Measurements from ENCODE around the gene SCUBE1.

The SCUBE1 gene

DNA sequence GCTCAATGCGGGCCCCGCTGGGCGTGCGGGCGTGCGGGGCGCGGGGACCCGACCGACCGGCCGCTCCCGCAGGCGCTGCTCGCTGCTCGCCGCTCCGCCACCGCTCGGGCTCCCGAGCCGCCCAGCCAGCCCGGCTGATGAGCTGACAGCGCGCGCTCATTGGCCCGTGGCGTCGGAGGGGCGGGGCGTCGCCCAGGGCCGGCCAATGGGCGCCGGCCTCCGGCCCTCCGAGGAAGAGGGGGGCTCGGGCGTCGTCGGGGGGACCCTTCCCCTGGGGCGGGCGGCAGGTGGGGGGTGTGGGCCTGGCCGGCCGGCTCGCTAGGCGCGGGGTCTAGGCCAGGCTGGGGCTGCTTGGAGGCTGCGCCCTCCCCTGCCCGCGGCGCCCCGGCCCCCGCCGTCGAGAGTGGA, at the start of gene SCUBE1:
TSS of gene SCUBE1 (minus strand) at position 111 of the 408 bp plus-strand sequence. CDS start 111 bp downstream, outside the sequence.
- no peak for DNase-seq (ENCODE audit: low spot score)

GRCh38 chr22:43392385-43392989, 49.3 kb upstream of the SCUBE1 start:
- DNase-seq (ENCODE audit: low spot score), result no peak

- no peak for DNase-seq (ENCODE audit: low spot score)
Measured at GRCh38 chr22:43391306-43391705, 48.1 kb upstream of the SCUBE1 start.

DNA sequence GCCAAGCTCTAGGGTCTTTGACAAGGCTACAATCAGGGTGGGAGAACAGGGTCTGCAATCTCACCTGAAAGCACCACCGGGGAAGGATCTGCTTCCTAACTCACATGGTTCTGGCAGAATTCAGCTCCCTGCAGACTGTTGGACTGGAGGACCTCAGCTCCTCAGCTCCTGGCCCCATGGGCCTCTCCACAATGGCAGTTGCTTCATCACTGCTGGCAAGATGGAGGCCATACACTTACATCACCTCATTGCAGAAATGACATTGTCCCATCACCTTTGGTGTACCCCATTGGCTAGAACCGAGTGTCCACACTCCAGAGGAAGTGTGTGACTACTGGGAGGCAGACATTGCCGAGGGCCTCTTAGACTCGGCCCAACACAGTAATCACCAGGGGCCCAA, 47.7 kb upstream of the SCUBE1 start:
- no peak for DNase-seq (ENCODE audit: low spot score)

GRCh38 chr22:43390166-43390565, 47.0 kb upstream of the SCUBE1 start:
- DNase-seq (ENCODE audit: low spot score), result no peak

DNA sequence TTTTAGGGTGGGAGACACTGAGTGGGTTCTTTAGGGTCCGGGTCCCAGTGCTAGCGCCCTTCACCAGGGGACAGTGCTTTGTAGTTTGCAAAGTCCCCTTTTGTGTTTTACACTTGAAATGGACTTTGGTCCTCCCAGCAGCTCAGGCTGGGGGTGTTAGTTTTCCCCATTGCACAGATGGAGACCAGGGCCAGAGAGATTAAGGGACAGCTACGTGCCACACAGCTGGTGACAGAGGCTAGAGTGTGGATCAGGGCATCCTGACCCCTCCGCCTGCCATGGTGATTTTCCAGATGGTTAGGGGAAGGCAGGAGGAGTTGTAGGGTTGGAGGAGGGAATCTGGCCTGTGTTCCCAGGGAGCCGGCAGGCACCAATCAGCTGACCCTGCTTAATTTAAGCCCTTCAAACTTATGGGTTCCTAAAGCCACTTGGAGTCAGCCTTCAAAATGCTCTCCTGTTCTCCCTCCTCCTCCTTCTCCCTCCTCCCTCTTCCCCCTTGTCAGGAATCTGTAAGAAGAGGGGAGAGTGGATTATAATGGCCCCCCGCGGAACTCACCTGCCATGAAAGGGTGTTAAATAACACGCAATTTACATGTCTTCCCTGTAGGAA, 46.2 kb upstream of the SCUBE1 start:
- DNase-seq (ENCODE audit: low spot score), result no peak

DNA sequence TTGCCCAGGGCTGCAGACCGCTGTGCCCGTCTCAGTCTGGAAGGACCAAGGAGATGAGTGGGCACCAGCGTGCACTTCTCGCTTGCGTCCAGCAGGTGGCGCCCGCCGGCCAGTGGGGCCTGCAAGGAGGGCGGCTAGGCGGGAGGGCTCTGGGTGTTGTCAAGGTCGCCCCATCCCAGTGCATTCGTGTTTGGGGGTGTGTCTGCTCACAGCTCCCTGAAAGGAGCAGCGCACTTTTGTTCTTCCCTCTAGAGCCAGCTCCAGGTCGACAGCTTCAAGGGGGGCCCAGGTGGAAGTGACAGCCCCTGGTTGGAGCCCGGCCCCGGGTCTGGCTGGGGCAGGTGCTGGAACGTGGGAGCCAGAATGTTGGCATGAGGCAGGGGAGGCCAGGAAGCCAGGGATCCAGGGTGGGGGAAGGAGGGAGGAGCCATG, 45.3 kb upstream of the SCUBE1 start:
- DNase-seq (ENCODE audit: low spot score), result peak; percentile 71

GRCh38 chr22:43387815-43388214, 44.6 kb upstream of the SCUBE1 start:
- DNase-seq (ENCODE audit: low spot score), result no peak

DNA sequence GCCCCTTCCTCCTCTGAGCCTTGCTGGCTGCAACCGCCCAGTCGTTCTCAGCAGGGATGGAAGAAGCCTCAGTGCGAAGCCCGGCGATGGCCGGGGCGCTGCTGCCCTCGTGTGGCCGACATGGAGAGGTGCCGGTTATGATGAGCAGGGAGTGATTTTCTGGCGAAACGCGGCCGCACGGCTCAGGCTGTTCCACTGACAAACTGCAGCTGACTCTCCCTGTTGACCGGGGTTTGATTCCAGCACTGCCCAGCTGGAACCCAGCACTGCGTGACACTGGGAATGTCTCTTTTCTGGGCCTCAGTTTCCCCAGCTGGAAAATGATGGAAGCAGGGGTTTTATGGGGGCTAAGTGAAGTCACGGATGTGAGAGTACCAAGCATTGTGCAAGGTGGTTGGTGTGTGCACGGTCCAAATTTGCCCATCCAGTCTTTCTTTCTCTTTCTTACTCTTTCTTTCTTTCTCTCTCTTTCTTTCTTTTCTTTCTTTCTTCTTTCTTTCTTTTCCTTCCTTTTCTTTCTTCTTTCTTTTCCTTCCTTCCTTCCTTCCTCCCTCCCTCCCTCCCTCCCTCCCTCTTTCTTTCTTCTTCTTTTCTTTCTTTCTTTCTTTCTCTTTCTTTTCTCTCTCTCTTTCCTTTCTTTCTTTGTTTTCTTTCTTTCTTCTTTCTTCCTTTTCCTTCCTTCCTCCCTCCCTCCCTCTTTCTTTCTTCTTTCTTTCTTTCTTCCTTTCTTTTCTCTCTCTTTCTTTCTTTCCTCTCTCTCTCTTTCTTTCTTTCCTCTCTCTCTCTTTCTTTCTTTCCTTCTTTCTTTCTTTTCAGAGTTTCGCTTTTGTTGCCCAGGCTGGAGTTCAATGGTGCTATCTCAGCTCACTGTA, 42.8 kb upstream of the SCUBE1 start:
- DNase-seq (ENCODE audit: low spot score), result peak; percentile 81

DNA sequence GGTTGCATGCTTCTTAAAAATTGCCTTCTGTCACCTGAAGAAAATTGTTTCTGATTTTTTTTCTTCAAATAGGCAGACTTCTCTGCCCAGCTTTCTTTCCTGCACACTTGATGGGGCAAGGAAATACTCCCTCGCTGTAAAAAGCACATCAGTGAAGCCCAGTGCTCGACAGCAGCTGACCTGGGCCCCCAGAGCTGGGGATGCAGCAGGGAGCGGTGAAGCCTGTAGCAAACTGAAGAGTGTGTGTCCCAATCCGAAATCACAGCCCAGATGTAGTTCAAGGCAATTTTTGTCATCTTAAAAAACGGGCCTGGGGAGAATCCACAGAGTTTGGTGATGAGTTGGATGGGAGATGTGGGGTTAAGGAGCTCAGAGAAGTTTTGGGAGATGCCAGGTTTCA, 41.7 kb upstream of the SCUBE1 start:
- no peak for DNase-seq (ENCODE audit: low spot score)

- DNase-seq (ENCODE audit: low spot score), result no peak
Measured at GRCh38 chr22:43381693-43382092, 38.5 kb upstream of the SCUBE1 start.

GRCh38 chr22:43377896-43378704, 34.9 kb upstream of the SCUBE1 start:
- no peak for DNase-seq (ENCODE audit: low spot score)

- DNase-seq (ENCODE audit: low spot score), result no peak
Measured at GRCh38 chr22:43377548-43377895, 34.4 kb upstream of the SCUBE1 start.

DNA sequence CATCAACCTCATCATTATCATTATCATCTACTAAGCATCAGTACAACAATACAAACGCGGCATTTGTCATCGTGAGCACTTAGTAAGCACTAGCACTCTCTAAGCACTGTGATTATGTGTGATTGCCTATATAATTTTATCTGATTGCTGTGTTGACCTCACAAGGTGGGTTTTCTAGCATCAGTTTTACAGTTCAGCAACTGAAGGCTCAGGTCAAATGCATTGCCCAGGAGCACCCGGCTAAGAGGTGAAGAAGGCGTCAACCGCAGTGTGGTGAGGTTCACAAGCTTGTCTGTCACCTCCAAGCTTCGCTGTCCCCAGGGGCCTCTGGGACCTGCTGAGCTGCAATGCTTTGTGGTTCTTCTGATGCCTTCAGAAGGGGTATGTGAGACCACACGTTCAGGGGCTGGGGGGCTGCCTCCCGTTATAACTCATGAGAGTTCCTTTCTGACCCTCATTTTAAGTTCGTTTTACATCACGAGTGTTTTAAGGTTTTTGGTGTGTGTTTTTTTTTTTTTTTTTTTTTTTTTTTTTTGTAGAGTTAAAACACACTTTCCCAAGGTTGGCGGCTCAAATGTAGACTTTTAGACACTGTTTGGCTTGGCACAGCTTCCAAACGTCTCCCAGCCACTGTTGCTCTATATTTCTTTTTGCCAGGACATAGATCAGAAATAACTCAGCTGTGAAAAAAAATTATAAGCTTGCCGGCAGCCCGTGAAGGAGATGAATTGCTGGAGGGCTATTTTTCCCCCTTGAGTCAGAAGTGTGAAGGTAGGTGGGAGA, 33.8 kb upstream of the SCUBE1 start:
- no peak for DNase-seq (ENCODE audit: low spot score)

- DNase-seq (ENCODE audit: low spot score), result no peak
Measured at GRCh38 chr22:43375951-43376455, 32.8 kb upstream of the SCUBE1 start.

- DNase-seq (ENCODE audit: low spot score), result no peak
Measured at GRCh38 chr22:43370036-43370435, 26.9 kb upstream of the SCUBE1 start.

GRCh38 chr22:43365715-43366440, 22.7 kb upstream of the SCUBE1 start:
- no peak for DNase-seq (ENCODE audit: low spot score)

GRCh38 chr22:43364169-43364435, 20.9 kb upstream of the SCUBE1 start:
- DNase-seq (ENCODE audit: low spot score), result no peak

GRCh38 chr22:43363315-43364168, 20.4 kb upstream of the SCUBE1 start:
- no peak for DNase-seq (ENCODE audit: low spot score)

- no peak for DNase-seq (ENCODE audit: low spot score)
Measured at GRCh38 chr22:43360576-43360975, 17.4 kb upstream of the SCUBE1 start.

All from NAMALWA (cell line).